H7 (cell line): Measurements from ENCODE around the gene TRIM14. TPM values are rescaled to one million over a fixed set of nuclear protein-coding genes. Genes with fewer than 3 reads are reported as not detected.
"Not testable (repeated sequence)": the region's sequence is repeated elsewhere in the genome, so short reads cannot be mapped to it uniquely, and the experiment has no call there.

Source experiments
- DNase-seq: peaks from one replicate; pipeline ENCODE4 v3.0.0; 2012
- H3K27me3 ChIP-seq: 2 replicates; pipeline ENCODE4 v1.6.0; 2011; ENCODE audit warnings: mild to moderate bottlenecking, low read length; ENCODE audit not compliant: control insufficient read depth, insufficient read depth
- H3K36me3 ChIP-seq: replicated peaks from 2 replicates; pipeline ENCODE4 v1.5.1; 2011; ENCODE audit warnings: low read length; ENCODE audit not compliant: control insufficient read depth, insufficient read depth
- H3K4me3 ChIP-seq: 2 replicates; pipeline ENCODE4 v1.5.1; 2011; ENCODE audit warnings: low read depth, mild to moderate bottlenecking, control low read depth, low read length, moderate library complexity; ENCODE audit not compliant: insufficient read depth
- total RNA-seq: library from RNA; depleted of rRNA; stranded (reverse); fragments of >200 nt; shearing (Covaris generic); gene quantifications from 2 replicates; pipeline ENCODE4 v1.2.3, GENCODE V29; 2014; rRNA removed

The TRIM14 gene
- total RNA-seq, 1 experiment from 2014 or later, result 3.8 TPM

GRCh38 chr9:98020476-98021145, 98.4 kb downstream of the TRIM14 start:
- no peak for DNase-seq
- H3K4me3 ChIP-seq, result no peak overlapping the region
- H3K27me3 ChIP-seq, result no peaks in the 10 kb centered on the region
- H3K36me3 ChIP-seq, result peaks cover 6% of the 10 kb centered on the region

- not testable (repeated sequence) for H3K4me3 ChIP-seq, H3K27me3 ChIP-seq, DNase-seq
- H3K36me3 ChIP-seq, result peaks cover 11% of the 10 kb centered on the region
These were observed 99.2 kb downstream of the TRIM14 start for GRCh38 chr9:98019869-98020268.

Other genes with a start within 250 kb of the TRIM14 start
- 4.3 and 5.9 TPM in 2 replicates for gene TRMO, start 196.7 kb downstream of the TRIM14 start, total RNA-seq
- not detected in 2 replicates for gene HEMGN, start 181.1 kb downstream of the TRIM14 start, total RNA-seq
- 6.7 and 10.6 TPM in 2 replicates for gene ANP32B, start 135.9 kb downstream of the TRIM14 start, total RNA-seq
- gene NANS, start 62.5 kb downstream of the TRIM14 start, total RNA-seq, result 67.0 and 68.9 TPM in 2 replicates
- gene CORO2A, start 73.4 kb upstream of the TRIM14 start, total RNA-seq, result 30.5 and 32.1 TPM in 2 replicates
- gene TBC1D2, start 136.4 kb upstream of the TRIM14 start, total RNA-seq, result 4.2 and 4.5 TPM in 2 replicates